GM10248 (cell line): ENCODE measurements around the gene CCDC34.

Experiments used
- CTCF ChIA-PET: fragments of 300-600 bp; sonication (Branson Sonifier 250); formaldehyde crosslinking; extraction: SDS; loops from one replicate; lab custom pipeline; 2021; ENCODE audit warnings: antibody characterized with exemption; lab: Yijun Ruan, JAX
- POLR2A ChIA-PET: fragments of 350-650 bp; sonication (Branson Sonifier 250); formaldehyde crosslinking; extraction: SDS; loops from one replicate; lab custom pipeline; 2020; ENCODE audit warnings: antibody characterized with exemption; lab: Yijun Ruan, JAX
- DNase-seq: peaks from one replicate; pipeline ENCODE4 v3.0.0; 2012; ENCODE audit errors: extremely low spot score
- CTCF ChIP-seq: IDR thresholded peaks from 2 replicates; pipeline ENCODE4 v1.5.1; 2012; ENCODE audit warnings: mild to moderate bottlenecking, low read depth; ENCODE audit errors: extremely low read depth, missing control alignments, control extremely low read depth

CCDC34 gene

DNA sequence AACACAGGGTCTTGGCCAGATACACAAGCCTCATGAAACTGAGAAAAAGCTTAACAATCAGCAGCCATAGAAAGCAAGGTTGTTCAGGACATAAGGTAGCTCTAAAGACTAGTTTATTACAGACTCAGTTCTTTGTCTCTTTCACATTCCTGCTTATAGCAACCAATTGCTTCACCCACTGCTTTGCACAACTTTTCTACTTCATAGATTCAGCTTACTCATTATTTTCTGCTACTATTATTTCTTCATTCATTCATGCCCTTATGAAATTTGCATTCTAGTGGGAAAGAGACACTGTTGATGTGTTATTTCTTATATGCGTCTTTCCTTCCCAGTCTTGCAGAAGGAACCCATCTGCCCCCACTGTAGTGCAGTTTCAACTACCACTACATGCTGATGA lies 4.7 kb downstream of the CCDC34 start:
- DNase-seq, result no peak
- no peak for TF ChIP-seq CTCF
- ChIA-PET CTCF (interaction anchor here (0.7 to 1.5 kb wide), 2 partner anchors 9 to 15 kb away, joined by 3 to 5 read pairs; no protein-coding TSS in a partner anchor), POLR2A (interaction anchor here (0.6 kb wide), 1 partner anchor 23 kb away, joined by 3 read pairs; no protein-coding TSS in a partner anchor)

- TF ChIP-seq CTCF, result no peak
- POLR2A ChIA-PET, result no interaction called here
- DNase-seq, result no peak
- CTCF ChIA-PET, result no interaction called here
Observed at GRCh38 chr11:27357250-27357649, 5.8 kb downstream of the CCDC34 start.

DNA sequence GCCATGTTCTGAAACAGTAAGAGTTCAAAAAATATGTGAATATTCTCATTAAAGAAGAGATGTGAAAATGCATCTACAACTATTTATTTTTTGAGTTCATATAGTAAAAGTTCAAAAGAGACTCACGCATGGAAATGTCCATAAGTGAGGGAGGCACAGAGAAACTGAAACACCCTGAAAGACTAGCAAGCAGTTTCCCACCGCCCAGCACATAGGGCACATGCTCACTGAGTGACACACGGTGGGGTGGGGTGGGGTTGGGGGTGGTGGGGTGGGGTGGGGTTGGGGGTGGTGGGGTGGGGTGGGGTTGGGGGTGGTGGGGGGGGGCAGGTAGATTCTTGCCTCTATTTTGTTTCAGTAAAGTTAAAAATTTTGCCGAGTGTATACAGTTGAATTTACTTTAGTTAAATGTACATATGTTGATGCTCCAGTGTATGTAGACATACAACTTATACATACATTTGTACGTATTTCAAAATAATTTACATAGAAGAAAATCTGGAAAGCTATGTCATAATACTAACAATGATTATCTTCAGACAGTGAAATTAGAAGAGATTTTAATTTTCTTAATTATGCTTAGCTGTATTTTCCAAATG lies 6.3 kb downstream of the CCDC34 start:
- CTCF ChIA-PET, result no interaction called here
- TF ChIP-seq CTCF, result no peak
- POLR2A ChIA-PET, result no interaction called here
- no peak for DNase-seq

DNA sequence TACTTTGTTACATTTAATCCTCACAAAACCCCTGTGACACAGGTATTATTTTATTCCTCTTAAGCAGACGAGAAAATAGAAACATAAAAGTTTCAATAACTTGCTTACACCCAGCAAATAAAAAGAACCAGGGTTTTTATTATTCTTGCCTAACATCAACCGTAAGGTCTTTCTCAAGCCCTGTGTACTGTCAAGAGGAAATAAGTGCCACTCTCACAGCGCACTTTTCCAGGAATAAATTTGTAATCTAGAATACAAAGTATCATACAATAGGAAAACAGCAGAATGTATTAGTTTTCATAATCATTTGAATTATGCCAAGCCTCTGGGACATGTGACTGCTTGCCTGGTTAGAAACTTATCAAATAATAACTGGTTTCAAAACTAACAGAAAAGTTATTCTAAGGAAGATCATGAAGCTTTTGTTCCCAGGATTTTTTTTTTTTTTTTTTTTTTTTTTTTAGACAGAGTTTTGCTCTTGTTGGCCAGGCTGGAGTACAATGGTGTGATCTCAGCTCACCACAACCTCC lies 7.4 kb downstream of the CCDC34 start:
- POLR2A ChIA-PET, result no interaction called here
- no peak for TF ChIP-seq CTCF
- CTCF ChIA-PET, result interaction anchor here (1.3 kb wide), 1 partner anchor 17 kb away, joined by 3 read pairs; no protein-coding TSS in a partner anchor
- DNase-seq, result no peak

DNA sequence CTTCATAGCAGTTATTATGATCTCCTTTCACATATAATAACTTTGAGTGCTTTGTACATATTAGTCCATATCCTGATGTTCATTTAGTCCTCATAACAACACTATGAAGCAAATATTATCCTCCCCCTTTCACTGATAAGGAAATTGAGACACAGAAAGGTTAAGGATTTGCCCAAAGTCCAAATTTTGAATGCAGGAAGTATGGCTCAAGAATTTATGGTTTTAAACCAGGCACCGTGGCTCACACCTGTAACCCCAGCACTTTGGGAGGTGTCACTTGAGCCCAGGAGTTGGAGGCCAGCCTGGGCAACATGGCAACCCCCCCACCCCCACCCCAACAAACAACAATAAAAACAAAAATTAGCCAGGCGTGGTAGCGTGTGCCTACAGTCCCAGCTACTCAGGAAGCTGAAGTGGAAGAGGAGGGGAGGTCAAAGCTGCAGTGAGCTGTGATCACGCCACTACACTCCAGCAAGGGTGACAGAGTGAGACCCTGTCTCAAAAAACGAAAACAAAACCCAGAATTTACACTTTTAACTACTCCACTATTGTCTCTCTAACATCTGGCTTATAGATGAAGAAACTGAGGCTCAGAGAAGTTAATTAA lies 8.6 kb downstream of the CCDC34 start:
- no peak for DNase-seq
- POLR2A ChIA-PET, result no interaction called here

More for the DNA sequence above, 8.6 kb downstream of the CCDC34 start:
- TF ChIP-seq CTCF, result no peak
- CTCF ChIA-PET, result interaction anchor here (1.3 kb wide), 1 partner anchor 19 kb away, joined by 3 read pairs; no protein-coding TSS in a partner anchor
